Prostate gland (tissue), 2 donors: Measurements from ENCODE around the gene LONRF2. TPM values are rescaled to one million over a fixed set of nuclear protein-coding genes. Genes with fewer than 3 reads are reported as not detected.

Experiments used
- DNase-seq: peaks from one replicate; pipeline ENCODE4 v3.0.0-alpha.2; 2019; ENCODE audit warnings: low spot score
- H3K27ac ChIP-seq, 2 donors: fragments of 200-600 bp; sonication (generic); 2 replicates each; pipeline ENCODE4 v1.5.1; 2017 to 2019
- H3K27me3 ChIP-seq: fragments of 200-600 bp; sonication (generic); replicated peaks from 2 replicates; pipeline ENCODE4 v1.5.1; 2019; ENCODE audit not compliant: insufficient read depth
- H3K36me3 ChIP-seq, 2 donors: fragments of 200-600 bp; sonication (generic); 1 replicate in 1 of 2; 2 replicates in 1 of 2; pipeline versions ENCODE4 v1.5.1 to v1.8.1; 2017 to 2019
- H3K4me1 ChIP-seq: fragments of 200-600 bp; sonication (generic); replicated peaks from 2 replicates; pipeline ENCODE4 v1.5.1; 2019
- H3K4me3 ChIP-seq, 2 donors: fragments of 200-600 bp; sonication (generic); 2 replicates each; pipeline ENCODE4 v1.5.1; 2017 to 2019
- H3K9me3 ChIP-seq: fragments of 200-600 bp; sonication (generic); 2 replicates; pipeline ENCODE4 v1.5.1; 2017
- CTCF ChIP-seq, 4 experiments: fragments of 200-600 bp in 2 of 4; fragments of 450-650 bp in 2 of 4; sonication (generic) in 2 of 4; IDR thresholded peaks; 1 replicate in 3 of 4; 2 replicates in 1 of 4; pipeline ENCODE4 v1.5.1; 2016 to 2019; ENCODE audit warnings: antibody characterized with exemption in 4 of 4, mild to moderate bottlenecking in 2 of 4, moderate library complexity in 2 of 4
- POLR2A ChIP-seq: fragments of 450-650 bp; IDR thresholded peaks from one replicate; pipeline ENCODE4 v1.6.1; 2016; ENCODE audit warnings: antibody characterized with exemption, mild to moderate bottlenecking
- POLR2AphosphoS5 ChIP-seq: sonication (generic); formaldehyde crosslinking; IDR thresholded peaks from one replicate; pipeline ENCODE4 v1.6.1; 2017; ENCODE audit warnings: antibody characterized with exemption
- WGBS: methylation state at CpG from one replicate; pipeline ENCODE4 v1.1.5; 2018; 5-methylcytosine and 5-hydroxymethylcytosine counted together
- intact Hi-C: fragments of 100-400 bp; cut with DNase I; formaldehyde crosslinking; loops from one replicate; pipeline ENCODE4 v1.14.2; 2022
- total RNA-seq, 2 donors: library from RNA; depleted of rRNA; stranded (reverse); fragments of >200 nt; gene quantifications; one replicate each; pipeline ENCODE4 v1.1.0, GENCODE V29; 2016

LONRF2 gene
- total RNA-seq, 2 donors from 2014 or later: 8.2 to 20.4 TPM

GRCh38 chr2:100302585-100302892 is 19.8 kb downstream of the LONRF2 start:
- H3K4me1 ChIP-seq: no peaks in the 10 kb centered on the region
- H3K36me3 ChIP-seq: no peaks in the 10 kb centered on the region
- H3K27me3 ChIP-seq: no peaks in the 10 kb centered on the region
- DNase-seq: no peak
- no peak for TF ChIP-seq POLR2A
- intact Hi-C loops: no loop called here
- H3K9me3 ChIP-seq: no peaks in the 10 kb centered on the region
- peak overlapping the region in 1 of 2 donors; percentile 53 for H3K27ac ChIP-seq
- no peak overlapping the region for H3K4me3 ChIP-seq
- WGBS: 50% methylated on average over 3 of the region's 3 CpGs

DNA sequence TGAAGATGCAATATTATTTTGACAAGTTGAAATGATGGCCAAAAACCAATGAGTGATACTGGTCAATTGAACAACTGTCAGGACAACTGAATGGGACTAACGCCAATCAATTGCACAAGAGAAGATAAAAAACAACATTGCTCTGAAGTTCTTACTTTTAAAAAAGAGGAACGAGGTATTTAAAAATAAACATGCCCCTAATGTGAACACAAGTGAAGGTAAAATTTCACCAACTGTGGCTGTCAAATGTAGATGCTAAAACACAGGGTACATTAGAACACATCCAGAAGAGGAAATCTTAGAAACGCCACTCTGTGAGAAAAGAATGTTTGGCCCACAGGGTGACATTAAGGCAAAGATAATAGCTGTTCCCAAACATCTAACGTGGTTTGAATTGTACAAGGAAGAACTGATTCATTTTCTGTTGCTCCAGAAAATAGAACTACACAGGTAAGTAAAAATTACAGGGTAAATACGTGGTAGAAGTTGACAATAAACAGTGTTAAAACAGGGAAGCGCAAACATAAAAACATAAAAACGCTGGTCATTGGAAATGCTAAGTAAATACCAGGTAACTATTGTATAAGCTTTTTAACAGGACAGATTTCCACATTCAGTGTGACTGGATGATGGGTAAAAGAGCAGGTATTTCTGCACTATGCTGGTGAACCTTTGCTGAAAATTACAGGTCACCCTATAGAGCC is 20.3 kb downstream of the LONRF2 start:
- Histone ChIP-seq H3K36me3 (no peaks in the 10 kb centered on the region), H3K27me3 (no peaks in the 10 kb centered on the region), H3K27ac (peak overlapping the region in 1 of 2 donors; percentile 53), H3K4me1 (no peaks in the 10 kb centered on the region), H3K4me3 (no peak overlapping the region), H3K9me3 (no peaks in the 10 kb centered on the region)
- intact Hi-C loops: no loop called here
- DNase-seq: no peak
- WGBS: 69% methylated on average over 7 of the region's 7 CpGs
- TF ChIP-seq POLR2A: no peak
- no peak for TF ChIP-seq POLR2AphosphoS5
- no peak for TF ChIP-seq CTCF (IDR thresholded peaks at IDR 0.05)

- Histone ChIP-seq H3K27me3 (no peaks in the 10 kb centered on the region), H3K4me3 (no peak overlapping the region), H3K4me1 (no peaks in the 10 kb centered on the region), H3K9me3 (no peaks in the 10 kb centered on the region), H3K36me3 (no peaks in the 10 kb centered on the region), H3K27ac (no peak overlapping the region)
- intact Hi-C loops: no loop called here
- DNase-seq: no peak
- WGBS: 93% methylated on average over 5 of the region's 5 CpGs
- no peak for TF ChIP-seq CTCF (IDR thresholded peaks at IDR 0.05)
- no peak for TF ChIP-seq POLR2AphosphoS5
- no peak for TF ChIP-seq POLR2A
These were observed 22.8 kb downstream of the LONRF2 start for GRCh38 chr2:100299548-100299947.

DNA sequence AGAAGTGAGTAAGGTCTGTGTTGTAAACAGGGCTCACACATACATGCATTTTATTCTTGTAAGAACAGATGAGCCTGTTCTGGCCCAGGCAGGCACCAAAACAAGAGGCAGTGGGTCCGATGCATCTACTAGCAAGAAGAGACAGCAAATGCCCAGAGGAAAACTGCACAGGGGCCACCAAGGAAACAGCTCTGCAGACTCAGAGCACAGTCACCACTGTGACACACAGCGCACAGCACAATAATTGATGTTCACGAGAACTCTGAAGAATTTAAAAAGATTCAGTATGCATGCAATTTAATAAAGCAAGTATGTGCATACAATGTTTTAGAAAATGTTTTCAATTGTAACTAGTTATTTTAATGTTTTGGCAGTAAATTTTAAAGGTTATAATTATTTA is 24.8 kb downstream of the LONRF2 start:
- WGBS: 99% methylated on average over 3 of the region's 3 CpGs
- H3K9me3 ChIP-seq: no peaks in the 10 kb centered on the region
- H3K27me3 ChIP-seq: no peaks in the 10 kb centered on the region
- no peaks in the 10 kb centered on the region for H3K4me1 ChIP-seq
- no peaks in the 10 kb centered on the region for H3K36me3 ChIP-seq
- intact Hi-C loops: no loop called here
- no peak overlapping the region for H3K27ac ChIP-seq
- TF ChIP-seq POLR2AphosphoS5 (no peak), CTCF (IDR thresholded peaks at IDR 0.05) (no peak), POLR2A (no peak)
- no peak overlapping the region for H3K4me3 ChIP-seq
- DNase-seq: no peak

GRCh38 chr2:100294162-100294497 is 28.2 kb downstream of the LONRF2 start:
- Histone ChIP-seq H3K4me3 (no peak overlapping the region), H3K36me3 (no peaks in the 10 kb centered on the region), H3K27me3 (no peaks in the 10 kb centered on the region), H3K27ac (no peak overlapping the region), H3K9me3 (no peaks in the 10 kb centered on the region), H3K4me1 (no peaks in the 10 kb centered on the region)
- intact Hi-C loops: no loop called here
- TF ChIP-seq POLR2AphosphoS5 (no peak), POLR2A (no peak), CTCF (IDR thresholded peaks at IDR 0.05) (no peak)
- WGBS: 92% methylated on average over 9 of the region's 9 CpGs
- no peak for DNase-seq
